ENCODE measurements around the gene RPGRIP1L. TPM values are rescaled to one million over a fixed set of nuclear protein-coding genes. Genes with fewer than 3 reads are reported as not detected.

RPGRIP1L gene
- total and polyA plus RNA-seq, 3 donors from 2014 or later, result 22.0 to 37.4 (median 23.0) TPM

GRCh38 chr16:53609536-53609935 lies 94.1 kb downstream of the RPGRIP1L start:
- Histone ChIP-seq H3K36me3 (ENCODE audit: low read depth, missing control alignments) (no peaks in the 10 kb centered on the region), H3K4me1 (no peaks in the 10 kb centered on the region), H3K27me3 (no peaks in the 10 kb centered on the region), H3K9me3 (no peaks in the 10 kb centered on the region), H3K27ac (no peak overlapping the region), H3K4me3 (no peak overlapping the region)
- intact Hi-C loops (cut with DNase I; ENCODE audit: low total_unique reads), result no loop called here
- WGBS, 2 donors, result 93 to 95% methylated on average over 4 of the region's 4 CpGs
- no peak for TF ChIP-seq POLR2A (IDR thresholded peaks at IDR 0.05)
- TF ChIP-seq CTCF (IDR thresholded peaks at IDR 0.05), result no peak
- DNase-seq, result no peak

- Histone ChIP-seq H3K4me1 (no peaks in the 10 kb centered on the region), H3K36me3 (ENCODE audit: low read depth, missing control alignments) (no peaks in the 10 kb centered on the region), H3K9me3 (no peaks in the 10 kb centered on the region), H3K27ac (no peak overlapping the region), H3K27me3 (no peaks in the 10 kb centered on the region), H3K4me3 (no peak overlapping the region)
- intact Hi-C loops (cut with DNase I; ENCODE audit: low total_unique reads), result no loop called here
- DNase-seq, result no peak
- WGBS, 2 donors, result 92 to 95% methylated on average over 2 of the region's 2 CpGs
- TF ChIP-seq CTCF (IDR thresholded peaks at IDR 0.05) (no peak), POLR2A (IDR thresholded peaks at IDR 0.05) (no peak)
Observed at GRCh38 chr16:53608094-53608493, 95.6 kb downstream of the RPGRIP1L start.

GRCh38 chr16:53605831-53606400 lies 97.7 kb downstream of the RPGRIP1L start:
- Histone ChIP-seq H3K4me3 (no peak overlapping the region), H3K36me3 (ENCODE audit: low read depth, missing control alignments) (no peaks in the 10 kb centered on the region), H3K27ac (no peak overlapping the region), H3K4me1 (no peaks in the 10 kb centered on the region), H3K27me3 (no peaks in the 10 kb centered on the region), H3K9me3 (no peaks in the 10 kb centered on the region)
- 93 to 95% methylated on average over 2 of the region's 2 CpGs for WGBS, 2 donors
- TF ChIP-seq CTCF (IDR thresholded peaks at IDR 0.05) (no peak), POLR2A (IDR thresholded peaks at IDR 0.05) (no peak)
- intact Hi-C loops (cut with DNase I; ENCODE audit: low total_unique reads), result no loop called here
- no peak for DNase-seq

- TF ChIP-seq POLR2A (IDR thresholded peaks at IDR 0.05) (no peak), CTCF (IDR thresholded peaks at IDR 0.05) (no peak)
- 94 to 95% methylated on average over 10 of the region's 10 CpGs for WGBS, 2 donors
- Histone ChIP-seq H3K9me3 (no peaks in the 10 kb centered on the region), H3K36me3 (ENCODE audit: low read depth, missing control alignments) (no peaks in the 10 kb centered on the region), H3K4me3 (no peak overlapping the region), H3K4me1 (no peaks in the 10 kb centered on the region), H3K27me3 (no peaks in the 10 kb centered on the region), H3K27ac (no peak overlapping the region)
- intact Hi-C loops (cut with DNase I; ENCODE audit: low total_unique reads), result no loop called here
- no peak for DNase-seq
Observed at GRCh38 chr16:53605356-53605755, 98.3 kb downstream of the RPGRIP1L start.

GRCh38 chr16:53601961-53602360 lies 101.7 kb downstream of the RPGRIP1L start:
- no peak for TF ChIP-seq CTCF (IDR thresholded peaks at IDR 0.05)
- no peak for TF ChIP-seq POLR2A (IDR thresholded peaks at IDR 0.05)
- intact Hi-C loops (cut with DNase I; ENCODE audit: low total_unique reads), result no loop called here
- no peak overlapping the region for H3K27ac ChIP-seq
- H3K4me3 ChIP-seq, result no peak overlapping the region
- WGBS, 2 donors, result 92 to 95% methylated on average over 4 of the region's 4 CpGs
- H3K36me3 ChIP-seq (ENCODE audit: low read depth, missing control alignments), result no peaks in the 10 kb centered on the region
- no peaks in the 10 kb centered on the region for H3K27me3 ChIP-seq
- DNase-seq, result no peak
- no peaks in the 10 kb centered on the region for H3K4me1 ChIP-seq
- no peaks in the 10 kb centered on the region for H3K9me3 ChIP-seq
